GM23248 (cell line): Measurements from ENCODE around the gene MYO9A.

Experiments
- EZH2 ChIP-seq: fragments of 200-600 bp; sonication (generic); IDR thresholded peaks from 2 replicates; pipeline ENCODE4 v1.6.1; 2018; ENCODE audit warnings: antibody characterized with exemption, mild to moderate bottlenecking; ENCODE audit not compliant: insufficient read depth, poor library complexity, severe bottlenecking
- EZH2phosphoT487 ChIP-seq: fragments of 200-600 bp; sonication (generic); IDR thresholded peaks from 2 replicates; pipeline ENCODE4 v1.6.1; 2018; ENCODE audit warnings: antibody characterized with exemption, moderate library complexity, mild to moderate bottlenecking, low read depth; ENCODE audit not compliant: insufficient read depth

DNA sequence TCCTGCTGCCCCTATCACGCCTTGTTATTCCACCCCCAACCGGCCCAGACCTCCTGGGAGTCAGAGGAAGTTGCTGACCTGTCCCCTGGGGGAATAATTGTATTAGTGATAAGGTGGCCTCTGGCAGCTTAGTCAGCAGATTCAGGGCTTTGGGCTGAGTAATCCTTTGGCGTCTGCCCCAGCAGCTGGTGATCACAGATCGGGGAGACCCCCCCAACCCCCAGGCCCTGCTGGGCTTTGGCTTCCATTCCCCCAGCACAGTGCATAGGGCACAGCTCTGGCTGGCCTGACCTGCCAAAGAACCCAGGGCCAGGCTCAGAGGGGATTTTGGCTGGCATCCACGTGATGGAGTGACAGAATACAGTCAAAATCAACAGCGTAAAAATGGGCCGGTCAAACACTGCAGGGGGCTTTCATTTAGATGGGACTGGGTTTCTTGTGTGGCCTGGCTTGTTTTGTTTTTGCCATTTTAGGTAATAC is 311.5 kb downstream of the MYO9A start:
- no peak for TF ChIP-seq EZH2
- TF ChIP-seq EZH2phosphoT487 = no peak
